K562 (cell line): ENCODE measurements around the gene MAPT.

Source experiments
- CBX2 ChIP-seq: fragments of 200-600 bp; sonication (generic); IDR thresholded peaks from one replicate; pipeline ENCODE4 v1.6.1; 2012; ENCODE audit warnings: mild to moderate bottlenecking, low read length, inconsistent platforms; ENCODE audit not compliant: insufficient read depth, poor library complexity, severe bottlenecking
- FOXJ3 ChIP-seq: sonication (generic); formaldehyde crosslinking; IDR thresholded peaks from 2 replicates; pipeline ENCODE4 v1.4.0; 2020; ENCODE audit warnings: mild to moderate bottlenecking, missing genetic modification reagents
- GABPA ChIP-seq: fragments of 200-800 bp; sonication (Bioruptor generic); conservative IDR thresholded peaks from 2 replicates; pipeline ENCODE4 v1.6.1; 2016; ENCODE audit warnings: low read depth, missing genetic modification characterization, missing compliant biosample characterization
- POLR2A ChIP-seq: fragments of 450-650 bp; conservative IDR thresholded peaks from 2 replicates; pipeline ENCODE4 v1.6.1; 2016
- RBFOX2 ChIP-seq: fragments of 200-400 bp; formaldehyde crosslinking; IDR thresholded peaks from 2 replicates; pipeline ENCODE4 v1.6.1; 2017; ENCODE audit warnings: low read depth, mild to moderate bottlenecking, low read length, moderate library complexity
- ZBTB1 ChIP-seq: sonication (generic); formaldehyde crosslinking; IDR thresholded peaks from 2 replicates; pipeline ENCODE4 v1.8.1; 2023; ENCODE audit warnings: missing genetic modification reagents, low read depth, mild to moderate bottlenecking, borderline replicate concordance
- ZBTB7A ChIP-seq: IDR thresholded peaks from 2 replicates; pipeline ENCODE4 v1.6.1; 2011; ENCODE audit warnings: low read depth, mild to moderate bottlenecking, low read length, moderate library complexity, borderline replicate concordance; ENCODE audit not compliant: control insufficient read depth
- TF ChIP-seq, protein P1 (sequence below): sonication (generic); formaldehyde crosslinking; IDR thresholded peaks from 2 replicates; pipeline ENCODE4 v1.8.1; 2023; ENCODE audit warnings: mild to moderate bottlenecking, missing genetic modification reagents, moderate library complexity
- TF ChIP-seq, protein P2 (sequence below): fragments of 450-650 bp; IDR thresholded peaks from 2 replicates; pipeline ENCODE4 v1.6.1; 2017; ENCODE audit warnings: antibody characterized with exemption, mild to moderate bottlenecking
- TF ChIP-seq, protein P3 (sequence below), 3 experiments: IDR thresholded peaks in 2 of 3; conservative IDR thresholded peaks in 1 of 3; 2 replicates each; pipeline ENCODE4 v1.5.1; 2011 to 2012; ENCODE audit warnings: low read length in 3 of 3, mild to moderate bottlenecking in 3 of 3, control low read depth in 2 of 3, improper control_type of control experiment in 1 of 3, inconsistent platforms in 1 of 3, low read depth in 1 of 3, mixed read lengths in 1 of 3, moderate library complexity in 1 of 3; ENCODE audit not compliant: insufficient read depth in 2 of 3
- TF ChIP-seq, protein P4 (sequence below), 2 experiments: fragments of 450-650 bp; conservative IDR thresholded peaks; 2 replicates each; pipeline ENCODE4 v1.6.1; 2017; ENCODE audit warnings: mild to moderate bottlenecking in 2 of 2, moderate library complexity in 2 of 2

DNA sequence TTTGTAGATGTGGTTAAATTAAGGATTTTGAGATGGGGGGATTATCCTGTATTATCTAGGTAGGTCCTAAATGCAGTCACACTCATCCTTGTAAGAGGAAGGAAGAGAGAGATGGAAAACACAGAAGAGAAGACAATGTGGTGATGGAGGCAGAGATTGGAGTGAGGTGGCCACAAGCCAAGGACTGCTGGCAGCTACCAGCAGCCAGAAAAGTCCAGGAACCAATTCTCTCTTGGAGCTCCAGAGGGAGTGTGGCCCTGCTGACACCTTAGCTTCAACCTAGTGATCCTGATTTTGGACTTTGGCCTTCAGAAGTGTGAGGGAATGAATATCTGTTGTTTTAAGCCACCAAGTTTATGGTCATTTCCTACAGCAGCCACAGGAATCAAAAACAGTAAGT is 18.0 kb downstream of the MAPT start:
- TF ChIP-seq FOXJ3 (CRISPR knock-in tag) (no peak), RBFOX2 (no peak), GABPA (tag) (no peak), ZBTB7A (no peak), CBX2 (no peak), ZBTB1 (no peak), POLR2A (no peak)
- TF ChIP-seq, protein P1, sequence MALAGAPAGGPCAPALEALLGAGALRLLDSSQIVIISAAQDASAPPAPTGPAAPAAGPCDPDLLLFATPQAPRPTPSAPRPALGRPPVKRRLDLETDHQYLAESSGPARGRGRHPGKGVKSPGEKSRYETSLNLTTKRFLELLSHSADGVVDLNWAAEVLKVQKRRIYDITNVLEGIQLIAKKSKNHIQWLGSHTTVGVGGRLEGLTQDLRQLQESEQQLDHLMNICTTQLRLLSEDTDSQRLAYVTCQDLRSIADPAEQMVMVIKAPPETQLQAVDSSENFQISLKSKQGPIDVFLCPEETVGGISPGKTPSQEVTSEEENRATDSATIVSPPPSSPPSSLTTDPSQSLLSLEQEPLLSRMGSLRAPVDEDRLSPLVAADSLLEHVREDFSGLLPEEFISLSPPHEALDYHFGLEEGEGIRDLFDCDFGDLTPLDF (CRISPR knock-in tag) = no peak
- TF ChIP-seq, protein P2, sequence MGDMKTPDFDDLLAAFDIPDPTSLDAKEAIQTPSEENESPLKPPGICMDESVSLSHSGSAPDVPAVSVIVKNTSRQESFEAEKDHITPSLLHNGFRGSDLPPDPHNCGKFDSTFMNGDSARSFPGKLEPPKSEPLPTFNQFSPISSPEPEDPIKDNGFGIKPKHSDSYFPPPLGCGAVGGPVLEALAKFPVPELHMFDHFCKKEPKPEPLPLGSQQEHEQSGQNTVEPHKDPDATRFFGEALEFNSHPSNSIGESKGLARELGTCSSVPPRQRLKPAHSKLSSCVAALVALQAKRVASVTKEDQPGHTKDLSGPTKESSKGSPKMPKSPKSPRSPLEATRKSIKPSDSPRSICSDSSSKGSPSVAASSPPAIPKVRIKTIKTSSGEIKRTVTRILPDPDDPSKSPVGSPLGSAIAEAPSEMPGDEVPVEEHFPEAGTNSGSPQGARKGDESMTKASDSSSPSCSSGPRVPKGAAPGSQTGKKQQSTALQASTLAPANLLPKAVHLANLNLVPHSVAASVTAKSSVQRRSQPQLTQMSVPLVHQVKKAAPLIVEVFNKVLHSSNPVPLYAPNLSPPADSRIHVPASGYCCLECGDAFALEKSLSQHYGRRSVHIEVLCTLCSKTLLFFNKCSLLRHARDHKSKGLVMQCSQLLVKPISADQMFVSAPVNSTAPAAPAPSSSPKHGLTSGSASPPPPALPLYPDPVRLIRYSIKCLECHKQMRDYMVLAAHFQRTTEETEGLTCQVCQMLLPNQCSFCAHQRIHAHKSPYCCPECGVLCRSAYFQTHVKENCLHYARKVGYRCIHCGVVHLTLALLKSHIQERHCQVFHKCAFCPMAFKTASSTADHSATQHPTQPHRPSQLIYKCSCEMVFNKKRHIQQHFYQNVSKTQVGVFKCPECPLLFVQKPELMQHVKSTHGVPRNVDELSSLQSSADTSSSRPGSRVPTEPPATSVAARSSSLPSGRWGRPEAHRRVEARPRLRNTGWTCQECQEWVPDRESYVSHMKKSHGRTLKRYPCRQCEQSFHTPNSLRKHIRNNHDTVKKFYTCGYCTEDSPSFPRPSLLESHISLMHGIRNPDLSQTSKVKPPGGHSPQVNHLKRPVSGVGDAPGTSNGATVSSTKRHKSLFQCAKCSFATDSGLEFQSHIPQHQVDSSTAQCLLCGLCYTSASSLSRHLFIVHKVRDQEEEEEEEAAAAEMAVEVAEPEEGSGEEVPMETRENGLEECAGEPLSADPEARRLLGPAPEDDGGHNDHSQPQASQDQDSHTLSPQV = no peak
- TF ChIP-seq, protein P3, sequence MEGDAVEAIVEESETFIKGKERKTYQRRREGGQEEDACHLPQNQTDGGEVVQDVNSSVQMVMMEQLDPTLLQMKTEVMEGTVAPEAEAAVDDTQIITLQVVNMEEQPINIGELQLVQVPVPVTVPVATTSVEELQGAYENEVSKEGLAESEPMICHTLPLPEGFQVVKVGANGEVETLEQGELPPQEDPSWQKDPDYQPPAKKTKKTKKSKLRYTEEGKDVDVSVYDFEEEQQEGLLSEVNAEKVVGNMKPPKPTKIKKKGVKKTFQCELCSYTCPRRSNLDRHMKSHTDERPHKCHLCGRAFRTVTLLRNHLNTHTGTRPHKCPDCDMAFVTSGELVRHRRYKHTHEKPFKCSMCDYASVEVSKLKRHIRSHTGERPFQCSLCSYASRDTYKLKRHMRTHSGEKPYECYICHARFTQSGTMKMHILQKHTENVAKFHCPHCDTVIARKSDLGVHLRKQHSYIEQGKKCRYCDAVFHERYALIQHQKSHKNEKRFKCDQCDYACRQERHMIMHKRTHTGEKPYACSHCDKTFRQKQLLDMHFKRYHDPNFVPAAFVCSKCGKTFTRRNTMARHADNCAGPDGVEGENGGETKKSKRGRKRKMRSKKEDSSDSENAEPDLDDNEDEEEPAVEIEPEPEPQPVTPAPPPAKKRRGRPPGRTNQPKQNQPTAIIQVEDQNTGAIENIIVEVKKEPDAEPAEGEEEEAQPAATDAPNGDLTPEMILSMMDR (IDR thresholded peaks at IDR 0.05 in 2 of 3, conservative IDR thresholded peaks at IDR 0.05 in 1 of 3; ENCODE audit: insufficient read depth in 2 of 3, low read depth in 1 of 3, low read length in 3 of 3) = no peak
- TF ChIP-seq, protein P4, sequence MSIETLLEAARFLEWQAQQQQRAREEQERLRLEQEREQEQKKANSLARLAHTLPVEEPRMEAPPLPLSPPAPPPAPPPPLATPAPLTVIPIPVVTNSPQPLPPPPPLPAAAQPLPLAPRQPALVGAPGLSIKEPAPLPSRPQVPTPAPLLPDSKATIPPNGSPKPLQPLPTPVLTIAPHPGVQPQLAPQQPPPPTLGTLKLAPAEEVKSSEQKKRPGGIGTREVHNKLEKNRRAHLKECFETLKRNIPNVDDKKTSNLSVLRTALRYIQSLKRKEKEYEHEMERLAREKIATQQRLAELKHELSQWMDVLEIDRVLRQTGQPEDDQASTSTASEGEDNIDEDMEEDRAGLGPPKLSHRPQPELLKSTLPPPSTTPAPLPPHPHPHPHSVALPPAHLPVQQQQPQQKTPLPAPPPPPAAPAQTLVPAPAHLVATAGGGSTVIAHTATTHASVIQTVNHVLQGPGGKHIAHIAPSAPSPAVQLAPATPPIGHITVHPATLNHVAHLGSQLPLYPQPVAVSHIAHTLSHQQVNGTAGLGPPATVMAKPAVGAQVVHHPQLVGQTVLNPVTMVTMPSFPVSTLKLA (conservative IDR thresholded peaks at IDR 0.05) = no peak
